HFF-Myc (cell line): Measurements from ENCODE around the gene HBE1.

Source experiments
- DNase-seq: peaks from one replicate; pipeline ENCODE4 v3.0.0-alpha.2; 2011; ENCODE audit warnings: low read depth; ENCODE audit errors: extremely low read depth
- H3K4me3 ChIP-seq: replicated peaks from 2 replicates; pipeline ENCODE4 v1.5.1; 2011; ENCODE audit warnings: low read depth, mild to moderate bottlenecking, control low read depth, low read length
- CTCF ChIP-seq: IDR thresholded peaks from 2 replicates; pipeline ENCODE4 v1.5.1; 2012; ENCODE audit warnings: mild to moderate bottlenecking, low read depth, low read length, control low read depth; ENCODE audit errors: missing control alignments

The HBE1 gene

GRCh38 chr11:5285703-5286340 lies 16.1 kb upstream of the HBE1 start:
- DNase-seq = no peak
- H3K4me3 ChIP-seq = no peak overlapping the region
- TF ChIP-seq CTCF = no peak

GRCh38 chr11:5284637-5285036 lies 14.9 kb upstream of the HBE1 start:
- no peak overlapping the region for H3K4me3 ChIP-seq
- DNase-seq = no peak
- no peak for TF ChIP-seq CTCF

- H3K4me3 ChIP-seq = no peak overlapping the region
- DNase-seq = no peak
- no peak for TF ChIP-seq CTCF
Observed at GRCh38 chr11:5283882-5284281, 14.1 kb upstream of the HBE1 start.

- H3K4me3 ChIP-seq = no peak overlapping the region
- TF ChIP-seq CTCF = no peak
Observed at GRCh38 chr11:5283086-5283485, 13.3 kb upstream of the HBE1 start.

GRCh38 chr11:5282628-5283027 lies 12.9 kb upstream of the HBE1 start:
- DNase-seq = no peak
- TF ChIP-seq CTCF = no peak
- H3K4me3 ChIP-seq = no peak overlapping the region

More at GRCh38 chr11:5283086-5283485, 13.3 kb upstream of the HBE1 start:
- DNase-seq = no peak

- no peak for DNase-seq
- no peak overlapping the region for H3K4me3 ChIP-seq
- TF ChIP-seq CTCF = no peak
Observed at GRCh38 chr11:5281596-5281995, 11.9 kb upstream of the HBE1 start.

- no peak for TF ChIP-seq CTCF
- DNase-seq = peak; percentile 100
Observed at GRCh38 chr11:5280582-5281102, 10.9 kb upstream of the HBE1 start.

More at GRCh38 chr11:5280582-5281102, 10.9 kb upstream of the HBE1 start:
- no peak overlapping the region for H3K4me3 ChIP-seq
